IPS-11a (cell line): ENCODE results near the gene MARCHF11.

Source experiments
- H3K4me3 ChIP-seq: one replicate; pipeline ENCODE4 v1.5.1; 2013; ENCODE audit warnings: low read depth, low read length, control low read depth

The MARCHF11 gene, protein sequence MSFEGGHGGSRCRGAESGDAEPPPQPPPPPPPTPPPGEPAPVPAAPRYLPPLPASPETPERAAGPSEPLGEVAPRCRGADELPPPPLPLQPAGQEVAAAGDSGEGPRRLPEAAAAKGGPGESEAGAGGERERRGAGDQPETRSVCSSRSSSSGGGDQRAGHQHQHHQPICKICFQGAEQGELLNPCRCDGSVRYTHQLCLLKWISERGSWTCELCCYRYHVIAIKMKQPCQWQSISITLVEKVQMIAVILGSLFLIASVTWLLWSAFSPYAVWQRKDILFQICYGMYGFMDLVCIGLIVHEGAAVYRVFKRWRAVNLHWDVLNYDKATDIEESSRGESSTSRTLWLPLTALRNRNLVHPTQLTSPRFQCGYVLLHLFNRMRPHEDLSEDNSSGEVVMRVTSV

DNA sequence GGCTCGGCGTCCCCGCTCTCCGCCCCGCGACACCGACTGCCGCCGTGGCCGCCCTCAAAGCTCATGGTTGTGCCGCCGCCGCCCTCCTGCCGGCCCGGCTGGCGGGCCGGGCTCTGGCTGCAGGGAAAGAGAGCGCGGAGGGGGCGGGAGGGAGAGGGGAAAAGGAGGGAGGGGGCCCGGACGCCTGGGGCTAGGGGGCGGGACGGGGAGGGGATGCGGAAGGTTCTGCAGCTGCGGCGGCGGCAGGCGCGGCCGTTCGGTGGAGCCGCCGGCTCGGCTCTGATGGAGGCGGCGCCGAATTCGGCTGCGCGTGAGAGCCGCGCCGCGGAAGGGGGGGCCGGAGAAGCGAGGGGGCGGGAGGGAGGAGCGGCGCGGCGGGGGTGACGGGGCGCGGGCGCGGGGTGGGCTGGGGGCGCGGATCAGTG, at the start of gene MARCHF11:
Gene MARCHF11 (minus strand): TSS at position 281 of the 425 bp plus-strand sequence. CDS start 216 bp downstream, at position 65.
- peak within 1 kb of the TSS; percentile 42 for H3K4me3 ChIP-seq

DNA sequence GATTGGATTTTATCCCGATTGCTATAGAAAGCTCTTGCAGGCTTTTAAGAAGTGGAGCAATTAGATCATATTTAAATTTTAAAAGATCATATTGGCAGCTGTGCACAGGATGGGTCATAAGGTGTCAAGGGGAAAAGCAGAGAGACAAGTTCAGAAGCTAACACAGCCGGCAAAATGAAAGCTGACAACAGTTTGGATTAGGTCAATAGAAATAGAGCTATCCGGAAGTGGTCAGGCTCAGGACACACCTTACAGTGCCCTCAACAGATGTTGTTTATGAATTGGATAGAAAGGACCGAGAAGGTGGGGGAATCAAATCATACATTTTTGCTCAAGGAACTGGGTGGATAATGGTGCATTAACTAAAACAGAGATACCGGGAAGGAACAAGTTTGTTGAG, 46.3 kb upstream of the MARCHF11 start:
- H3K4me3 ChIP-seq = no peak overlapping the region

DNA sequence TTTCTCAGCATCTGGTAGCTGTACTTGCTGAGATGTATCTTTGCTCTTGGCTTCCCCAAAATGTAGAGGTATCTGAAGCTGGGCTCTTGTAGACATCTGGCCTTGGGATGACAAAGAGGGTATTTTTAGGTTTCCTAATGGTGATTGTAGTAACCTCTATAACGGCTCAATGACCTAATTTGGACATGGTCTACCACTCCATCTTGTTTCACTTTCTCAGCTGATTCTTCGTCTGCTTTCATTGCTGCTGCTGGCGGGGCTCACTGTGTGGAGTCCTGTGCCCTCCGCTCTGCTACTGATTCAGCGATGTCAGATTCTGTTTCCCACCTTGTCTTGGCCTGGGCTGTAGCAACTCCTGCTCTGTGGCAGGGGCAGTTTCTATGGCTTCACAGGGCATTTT, 12.7 kb upstream of the MARCHF11 start:
- no peak overlapping the region for H3K4me3 ChIP-seq

DNA sequence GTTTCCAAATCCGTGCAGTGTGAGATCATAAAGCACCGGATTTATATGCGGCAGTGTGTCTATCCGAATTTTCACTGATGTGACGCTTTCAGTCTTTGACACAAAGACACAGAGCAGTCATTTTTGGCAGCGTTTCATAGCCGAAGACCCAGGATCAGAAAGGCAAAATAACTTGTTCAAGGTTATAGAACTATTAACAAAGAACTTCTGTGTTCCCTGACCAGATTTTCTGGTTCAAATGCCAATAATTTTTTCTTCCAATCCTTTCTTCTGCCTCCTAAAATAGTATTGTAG, 1.1 kb upstream of the MARCHF11 start:
- H3K4me3 ChIP-seq = no peak overlapping the region

DNA sequence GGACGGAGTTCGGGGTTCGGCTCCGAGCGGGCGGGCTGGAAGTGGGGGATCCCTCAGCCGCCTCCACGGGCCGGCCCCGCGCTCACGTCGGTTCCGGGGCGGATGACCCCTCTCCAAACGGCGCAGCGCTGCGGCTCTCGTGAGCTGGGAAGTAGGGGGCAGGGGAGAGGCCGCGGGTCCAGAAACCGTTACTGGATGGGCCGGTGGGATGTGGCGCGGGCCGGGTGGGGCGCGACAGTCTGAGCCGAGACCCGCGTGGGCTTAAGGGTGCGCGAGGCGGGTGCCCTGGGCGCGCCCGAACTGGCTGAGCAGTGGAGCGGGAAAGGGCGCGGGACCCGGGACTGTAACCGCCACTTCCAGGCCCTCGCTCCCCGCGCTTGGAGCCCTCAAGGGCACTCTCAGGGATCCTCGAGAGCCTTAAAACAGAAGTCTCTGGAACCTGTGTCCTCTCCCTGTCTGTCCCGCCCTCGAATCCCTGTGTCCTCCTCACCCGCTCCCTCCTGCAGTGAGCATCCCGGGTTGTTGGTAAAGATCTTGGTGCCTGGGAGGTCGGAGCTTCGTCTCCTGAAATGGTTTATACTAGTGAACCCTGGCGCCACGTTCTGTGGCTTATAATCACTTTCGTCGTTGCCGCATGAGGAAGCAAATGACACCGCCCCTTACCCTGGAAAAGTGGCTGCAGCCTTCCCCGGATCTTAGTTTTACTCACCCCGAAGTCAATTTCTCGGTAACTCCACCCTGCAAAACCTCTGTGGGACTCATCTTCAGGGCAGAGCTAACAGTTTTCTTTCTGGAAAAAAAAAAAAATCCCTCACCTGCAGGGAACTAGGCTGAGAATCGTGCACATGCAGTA, 571 bp upstream of the MARCHF11 start:
- H3K4me3 ChIP-seq = peak overlapping the region; percentile 42

DNA sequence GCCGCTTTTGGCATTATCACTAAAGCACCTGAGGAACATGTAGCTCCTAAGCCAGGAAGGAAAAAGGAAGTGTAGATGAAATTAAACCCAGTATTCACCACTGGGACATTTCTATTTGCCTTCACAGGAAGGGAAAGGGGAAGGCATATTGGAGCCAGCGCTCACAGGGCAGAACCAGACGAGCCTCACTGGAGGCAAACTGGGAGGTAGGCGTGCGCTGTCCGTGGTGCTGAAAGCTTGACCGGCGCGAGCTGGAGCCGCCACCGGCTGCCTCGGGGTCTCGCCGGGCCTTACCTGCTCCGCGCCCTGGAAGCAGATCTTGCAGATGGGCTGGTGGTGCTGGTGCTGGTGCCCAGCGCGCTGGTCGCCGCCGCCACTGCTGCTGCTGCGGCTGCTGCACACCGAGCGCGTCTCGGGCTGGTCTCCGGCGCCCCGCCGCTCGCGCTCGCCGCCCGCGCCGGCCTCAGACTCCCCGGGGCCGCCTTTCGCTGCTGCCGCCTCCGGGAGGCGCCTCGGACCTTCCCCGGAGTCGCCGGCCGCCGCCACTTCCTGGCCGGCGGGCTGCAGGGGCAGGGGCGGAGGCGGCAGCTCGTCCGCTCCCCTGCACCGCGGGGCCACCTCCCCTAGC, 732 bp downstream of the MARCHF11 start:
- H3K4me3 ChIP-seq = peak overlapping the region; percentile 41

DNA sequence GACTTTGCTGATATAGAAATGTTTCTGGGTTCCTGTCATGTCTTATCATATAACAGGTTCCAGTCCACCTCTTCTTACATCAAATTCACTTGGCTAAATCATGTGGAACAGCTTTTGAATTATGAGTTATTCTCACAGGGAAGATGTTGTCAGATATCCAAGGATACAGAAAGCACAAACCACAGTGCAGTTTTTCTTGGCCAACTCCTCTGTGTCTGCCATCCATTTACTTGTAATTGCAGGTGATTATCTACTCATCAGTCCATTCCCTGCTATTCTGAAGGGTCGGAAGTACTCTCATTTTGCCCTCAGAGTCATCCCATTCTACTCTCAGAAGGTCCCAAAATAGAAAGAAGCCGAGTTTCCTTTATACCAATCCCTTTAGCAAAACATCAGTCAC, 10.0 kb downstream of the MARCHF11 start:
- H3K4me3 ChIP-seq = no peak overlapping the region

DNA sequence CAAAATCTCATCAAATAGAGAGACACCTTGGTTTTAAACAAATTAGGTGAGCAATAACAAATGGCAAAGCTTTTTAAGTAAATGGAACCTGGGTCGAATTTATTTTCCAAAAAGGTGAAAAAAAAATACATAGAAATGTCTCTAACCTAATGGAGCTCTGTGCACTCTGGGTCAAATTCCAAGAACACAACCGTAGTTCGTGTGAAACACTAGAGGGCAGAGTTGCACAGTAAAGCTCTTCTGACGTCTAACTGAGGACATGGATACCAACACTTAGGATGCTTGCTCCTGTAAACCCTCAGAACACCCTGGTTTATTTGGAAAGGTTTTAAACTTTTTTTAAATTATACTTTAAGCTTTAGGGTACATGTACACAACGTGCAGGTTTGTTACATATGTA, 18.9 kb downstream of the MARCHF11 start:
- H3K4me3 ChIP-seq = no peak overlapping the region

DNA sequence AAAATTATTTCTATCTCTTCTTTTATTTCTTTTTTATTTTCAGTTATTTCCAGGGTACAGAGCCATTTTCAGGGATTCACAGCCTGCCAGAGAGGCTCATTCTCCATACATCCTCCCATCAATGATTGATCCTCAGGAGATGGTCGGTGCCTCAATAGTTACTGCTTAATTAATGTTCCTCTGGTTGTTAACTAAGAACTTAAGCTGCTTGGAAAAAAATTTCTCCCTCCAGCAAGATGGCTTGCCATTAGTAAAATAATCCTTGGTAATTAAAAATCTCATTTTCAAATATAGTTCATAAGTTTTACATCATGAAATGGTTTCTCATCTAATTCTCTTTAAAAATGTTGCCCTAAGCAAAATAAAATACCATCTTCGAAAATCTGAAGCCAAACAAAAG, 20.0 kb downstream of the MARCHF11 start:
- no peak overlapping the region for H3K4me3 ChIP-seq

DNA sequence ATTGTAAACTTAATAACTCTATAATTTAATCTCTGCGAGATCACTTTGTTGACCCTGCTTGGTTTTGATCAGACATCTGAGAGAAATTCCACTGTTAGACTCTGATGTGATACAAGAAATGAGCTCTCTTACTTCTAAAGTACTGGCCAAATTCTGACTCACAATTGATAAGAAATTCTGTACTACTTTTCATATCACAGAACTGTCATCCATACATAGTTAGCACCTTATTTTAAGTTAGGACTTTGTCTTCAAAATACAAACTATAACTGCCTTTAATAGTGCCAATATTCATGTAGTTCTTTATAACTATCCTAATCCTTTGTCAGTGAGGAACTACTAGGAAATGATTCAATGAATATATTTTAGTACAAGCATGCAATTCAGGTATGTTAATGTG, 23.4 kb downstream of the MARCHF11 start:
- no peak overlapping the region for H3K4me3 ChIP-seq

DNA sequence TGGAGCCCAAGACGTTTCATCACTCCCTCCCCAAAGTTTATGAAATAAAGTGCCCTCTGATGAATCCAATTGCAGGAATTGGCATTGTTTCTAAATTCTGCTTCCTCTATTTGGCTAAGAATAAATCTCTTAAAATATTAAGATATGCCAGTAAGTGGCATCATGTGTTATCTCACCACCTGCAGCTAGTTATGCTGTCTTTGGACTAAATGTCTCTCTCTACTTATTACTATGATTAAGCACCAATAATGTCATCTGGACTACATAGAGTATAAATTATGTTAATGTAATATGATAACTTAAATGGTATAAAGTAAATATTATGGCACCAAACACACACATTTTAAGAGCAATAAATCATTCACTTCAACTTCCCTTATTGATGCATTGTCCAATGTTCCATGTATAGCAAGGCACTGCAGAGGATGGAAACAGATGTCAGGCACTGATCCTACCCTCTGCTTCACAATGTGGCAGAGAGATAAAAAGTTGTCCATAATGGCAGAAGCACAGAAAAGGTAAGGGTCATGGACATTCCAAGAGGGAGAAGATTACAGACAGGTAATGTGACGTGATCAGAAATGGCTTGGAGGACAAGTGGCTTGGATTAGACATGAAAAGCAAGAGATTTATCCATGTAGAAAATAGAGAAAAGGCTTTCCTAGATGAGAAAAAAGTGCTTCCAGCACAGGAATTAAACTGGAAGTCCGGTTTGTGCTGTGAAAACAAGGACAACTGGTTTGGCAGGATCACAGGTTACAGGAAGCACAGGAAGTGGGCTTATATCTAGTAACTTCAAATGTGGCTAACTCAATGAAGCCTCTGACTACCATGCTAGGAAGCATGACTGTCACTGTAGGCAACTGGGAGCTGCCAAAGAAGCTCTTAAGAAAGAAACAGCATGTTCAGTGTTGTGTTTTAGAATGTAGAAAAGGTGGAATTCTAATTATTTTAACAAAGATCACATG, 26.7 kb downstream of the MARCHF11 start:
- H3K4me3 ChIP-seq = no peak overlapping the region

DNA sequence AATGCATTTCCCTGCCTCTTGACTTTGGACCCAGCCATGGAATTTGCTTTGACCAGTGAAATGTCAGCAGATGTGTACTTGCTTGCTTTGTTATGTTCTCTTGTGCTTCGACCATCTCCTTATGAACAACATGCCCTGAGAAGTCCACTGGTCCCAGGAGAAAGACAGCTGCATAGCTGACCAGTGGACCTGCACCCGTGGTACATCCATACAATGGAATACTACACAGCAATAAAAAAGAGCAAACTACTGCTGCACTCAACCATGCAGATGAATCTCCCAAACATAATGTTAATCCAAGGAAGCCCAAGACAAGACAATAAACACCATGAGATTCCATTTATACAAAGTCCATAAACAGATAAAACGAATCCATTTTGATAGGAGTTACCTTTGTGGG, 30.0 kb downstream of the MARCHF11 start:
- H3K4me3 ChIP-seq = no peak overlapping the region

DNA sequence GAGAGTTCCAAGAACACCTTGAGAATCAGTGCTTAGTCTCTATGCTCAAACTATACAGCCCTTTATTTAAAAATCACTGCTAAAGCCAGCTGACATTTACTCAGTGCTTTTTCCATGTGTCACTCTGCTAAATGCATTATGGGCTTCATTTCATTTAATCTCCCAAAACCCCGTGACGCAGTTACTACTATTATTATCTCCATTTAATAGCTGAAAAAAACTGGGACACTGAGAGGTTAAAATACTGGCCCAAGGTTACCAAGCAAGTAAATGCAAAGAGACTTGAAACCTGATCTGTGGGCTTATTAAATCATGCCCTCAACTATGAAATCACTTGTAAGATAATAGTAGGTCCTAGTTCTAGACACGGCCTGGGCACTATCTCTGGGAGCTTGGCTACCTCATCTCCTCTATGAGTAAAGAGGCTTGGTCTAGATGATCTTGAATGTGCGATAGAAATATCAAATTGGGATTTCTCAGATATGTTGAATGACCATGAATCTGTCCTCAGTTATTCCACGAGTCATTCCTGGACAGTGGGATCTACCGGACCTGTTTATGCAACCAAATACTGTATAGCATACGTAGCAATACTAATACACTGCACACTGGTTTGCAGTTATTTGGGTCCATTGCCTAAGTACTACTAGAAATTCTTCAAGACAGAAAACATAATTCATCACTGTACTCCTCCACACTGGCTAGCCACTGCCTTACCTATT, 32.3 kb downstream of the MARCHF11 start:
- H3K4me3 ChIP-seq = no peak overlapping the region

DNA sequence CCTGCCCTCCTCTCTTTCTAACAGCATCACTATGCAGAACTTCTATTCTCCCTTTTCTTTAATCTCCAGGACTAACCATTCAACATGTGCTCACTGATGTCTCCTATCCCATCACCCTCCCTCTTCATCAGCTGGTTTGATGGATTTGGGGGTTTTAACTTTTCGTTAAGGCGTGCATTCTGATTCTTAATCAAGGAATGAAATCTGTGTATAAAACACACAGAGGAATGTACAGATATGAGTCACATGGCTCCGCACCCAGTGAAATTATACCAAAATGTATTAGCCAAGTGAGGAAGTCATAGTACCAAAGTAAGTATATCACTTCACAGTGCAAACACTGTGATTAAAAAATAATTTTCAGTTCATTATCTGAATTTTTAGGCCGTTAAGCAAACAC, 35.2 kb downstream of the MARCHF11 start:
- no peak overlapping the region for H3K4me3 ChIP-seq

DNA sequence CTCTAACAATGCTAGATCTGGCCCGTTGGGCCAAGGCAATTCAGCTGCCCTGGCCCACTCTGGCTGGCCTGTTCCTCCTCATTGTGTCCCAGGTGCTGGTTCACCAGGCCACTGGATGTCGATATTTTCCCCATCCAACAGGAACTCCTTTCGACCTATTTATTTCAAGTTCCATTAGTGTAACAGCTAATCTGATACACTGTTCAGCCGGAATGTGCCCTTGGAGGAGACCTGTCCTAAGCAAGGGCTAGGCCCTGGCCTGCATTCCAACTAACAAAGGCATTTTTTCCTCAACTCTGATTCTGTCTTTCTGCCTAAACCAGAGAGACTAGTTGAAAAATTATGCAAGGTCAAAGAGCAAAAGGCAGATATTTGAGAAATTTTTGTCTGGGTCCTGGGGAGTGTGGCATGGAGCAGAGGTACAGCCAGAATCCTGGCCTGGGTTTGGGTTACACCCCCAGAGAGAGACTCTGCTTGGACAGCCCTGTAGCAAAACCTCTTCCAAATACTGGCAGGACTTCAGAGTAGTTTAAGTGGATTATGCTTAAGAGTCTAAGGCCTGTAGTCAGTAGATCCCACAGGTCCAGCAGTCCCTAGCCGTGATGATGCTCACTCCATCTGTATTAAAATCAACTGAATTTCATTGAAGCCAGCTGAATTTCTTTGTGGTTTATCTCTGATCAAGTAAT, 36.1 kb downstream of the MARCHF11 start:
- no peak overlapping the region for H3K4me3 ChIP-seq

DNA sequence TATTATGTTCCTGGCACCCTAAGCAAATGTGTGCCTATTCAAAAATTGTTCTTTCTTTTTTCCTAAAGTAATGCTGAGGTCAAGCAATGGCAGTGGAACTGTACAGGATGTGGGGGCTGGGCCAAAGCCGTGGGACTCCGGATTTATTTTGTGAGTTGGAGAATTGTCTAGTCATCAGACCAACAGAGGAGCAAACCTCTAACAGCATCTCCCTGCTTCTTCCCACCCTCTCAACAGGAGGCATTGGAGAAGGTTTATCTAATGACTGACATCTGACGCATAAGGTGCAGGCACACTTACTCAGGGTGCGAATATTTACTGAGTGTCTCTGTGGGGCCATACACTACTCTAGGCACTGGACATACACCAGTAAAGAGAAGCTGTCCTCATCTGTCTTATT, 38.6 kb downstream of the MARCHF11 start:
- H3K4me3 ChIP-seq = no peak overlapping the region

DNA sequence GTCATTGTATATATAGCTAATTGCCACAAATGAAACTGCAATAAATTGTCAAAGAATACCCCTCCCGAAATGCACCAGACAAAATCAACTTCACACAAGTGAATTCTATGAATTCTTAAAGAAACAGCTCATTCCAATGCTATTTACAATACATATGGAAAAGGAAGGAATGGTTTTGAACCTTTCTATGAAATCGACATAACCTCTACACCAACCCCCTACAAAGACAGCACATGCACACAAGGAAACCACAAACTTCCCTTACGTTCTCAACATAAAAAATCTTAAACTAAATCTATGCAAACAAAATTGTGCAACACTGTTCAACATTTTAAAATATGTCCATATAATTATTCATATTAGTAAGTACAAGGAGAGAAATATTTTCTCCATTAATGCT, 39.2 kb downstream of the MARCHF11 start:
- no peak overlapping the region for H3K4me3 ChIP-seq

DNA sequence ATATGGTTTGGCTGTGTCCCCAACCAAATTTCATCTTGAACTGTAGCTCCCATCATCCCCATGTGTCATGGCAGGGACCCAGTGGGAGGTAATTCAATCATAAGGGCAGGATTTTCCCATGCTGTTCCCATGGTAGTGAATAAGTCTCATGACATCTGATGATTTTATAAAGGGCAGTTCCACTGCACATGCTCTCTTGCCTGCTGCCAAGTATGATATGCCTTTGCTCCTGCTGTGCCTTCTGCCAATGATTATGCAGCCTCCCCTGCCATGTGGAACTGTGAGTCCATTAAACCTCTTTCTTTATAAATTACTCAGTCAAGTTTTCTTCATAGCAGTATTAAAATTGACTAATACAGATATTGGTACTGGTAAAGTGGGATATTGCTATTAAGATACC, 42.4 kb downstream of the MARCHF11 start:
- no peak overlapping the region for H3K4me3 ChIP-seq

DNA sequence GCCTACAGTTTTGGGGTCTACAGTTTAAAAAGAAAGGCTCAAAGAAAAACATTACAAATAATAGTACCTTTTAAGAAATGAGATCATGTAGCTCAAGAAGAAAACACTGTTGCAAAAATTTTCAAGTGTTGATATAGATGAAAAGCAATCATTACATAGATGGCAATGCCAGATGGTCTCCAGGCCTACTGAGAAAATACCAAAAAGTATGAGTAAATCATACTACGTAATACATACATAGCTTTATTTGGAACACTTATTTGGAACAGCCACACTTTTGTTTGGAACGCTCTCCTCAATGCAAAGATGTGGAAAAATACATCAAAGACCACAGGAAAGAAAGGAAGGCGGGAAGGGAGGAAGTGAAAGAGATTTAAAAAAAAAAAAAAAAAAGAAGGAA, 44.1 kb downstream of the MARCHF11 start:
- H3K4me3 ChIP-seq = no peak overlapping the region
